ENCODE measurements around the gene NTN4. TPM values are rescaled to one million over a fixed set of nuclear protein-coding genes. Genes with fewer than 3 reads are reported as not detected.
"Not testable (repeated sequence)": the region's sequence is repeated elsewhere in the genome, so short reads cannot be mapped to it uniquely, and the experiment has no call there.

The NTN4 gene
- total and polyA plus RNA-seq, 12 donors, result 10.1 to 62.5 (median 42.4) TPM

DNA sequence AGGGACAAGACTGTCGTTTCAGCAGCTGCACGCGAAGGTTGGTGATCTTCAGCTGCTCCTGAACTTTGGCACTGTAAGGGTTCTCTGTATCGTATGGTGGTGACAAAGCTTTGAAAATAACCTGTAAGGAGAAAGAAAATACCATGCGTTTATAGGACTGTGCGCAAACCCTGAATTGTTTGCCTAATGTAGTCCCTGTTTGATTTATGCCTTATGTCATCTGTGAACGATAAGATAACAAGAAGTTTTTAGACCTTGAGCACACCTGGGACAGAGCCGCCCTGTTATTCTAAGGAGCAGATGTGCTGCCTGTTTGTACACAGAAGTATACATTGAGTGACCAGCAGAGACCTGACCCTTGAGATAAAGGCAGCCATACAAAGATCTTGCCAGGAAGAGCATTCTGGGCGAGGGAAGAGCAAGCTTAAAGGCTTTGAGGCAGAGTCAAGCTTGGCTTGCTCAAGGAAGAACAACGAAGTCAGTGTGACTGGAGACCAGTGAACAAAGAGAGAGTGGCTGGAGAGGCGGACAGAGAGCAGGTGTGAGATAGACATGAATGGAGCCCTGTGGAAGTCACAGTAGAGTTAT is 52.4 kb downstream of the NTN4 start:
- H3K27ac ChIP-seq, result peak overlapping the region in 1 of 5 donors; percentile 14
- H3K9me3 ChIP-seq (replicated peaks in 1 of 3), result no peaks in the 10 kb centered on the region
- peaks cover 4 to 26% of the 10 kb centered on the region in 2 donors for H3K4me1 ChIP-seq (replicated peaks in 1 of 2)
- no peaks in the 10 kb centered on the region for H3K36me3 ChIP-seq (replicated peaks in 1 of 2)
- H3K4me3 ChIP-seq, result no peak overlapping the region
- TF ChIP-seq, protein P1, sequence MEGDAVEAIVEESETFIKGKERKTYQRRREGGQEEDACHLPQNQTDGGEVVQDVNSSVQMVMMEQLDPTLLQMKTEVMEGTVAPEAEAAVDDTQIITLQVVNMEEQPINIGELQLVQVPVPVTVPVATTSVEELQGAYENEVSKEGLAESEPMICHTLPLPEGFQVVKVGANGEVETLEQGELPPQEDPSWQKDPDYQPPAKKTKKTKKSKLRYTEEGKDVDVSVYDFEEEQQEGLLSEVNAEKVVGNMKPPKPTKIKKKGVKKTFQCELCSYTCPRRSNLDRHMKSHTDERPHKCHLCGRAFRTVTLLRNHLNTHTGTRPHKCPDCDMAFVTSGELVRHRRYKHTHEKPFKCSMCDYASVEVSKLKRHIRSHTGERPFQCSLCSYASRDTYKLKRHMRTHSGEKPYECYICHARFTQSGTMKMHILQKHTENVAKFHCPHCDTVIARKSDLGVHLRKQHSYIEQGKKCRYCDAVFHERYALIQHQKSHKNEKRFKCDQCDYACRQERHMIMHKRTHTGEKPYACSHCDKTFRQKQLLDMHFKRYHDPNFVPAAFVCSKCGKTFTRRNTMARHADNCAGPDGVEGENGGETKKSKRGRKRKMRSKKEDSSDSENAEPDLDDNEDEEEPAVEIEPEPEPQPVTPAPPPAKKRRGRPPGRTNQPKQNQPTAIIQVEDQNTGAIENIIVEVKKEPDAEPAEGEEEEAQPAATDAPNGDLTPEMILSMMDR (IDR thresholded peaks at IDR 0.05), result no peak
- no peak for TF ChIP-seq POLR2A (IDR thresholded peaks at IDR 0.05)
- WGBS, 4 donors, result 64 to 70% (median 67%) methylated on average over 11 of the region's 11 CpGs
- intact Hi-C loops (cut with DNase I), result no loop called here
- no peak for DNase-seq
- no peaks in the 10 kb centered on the region for H3K27me3 ChIP-seq

DNA sequence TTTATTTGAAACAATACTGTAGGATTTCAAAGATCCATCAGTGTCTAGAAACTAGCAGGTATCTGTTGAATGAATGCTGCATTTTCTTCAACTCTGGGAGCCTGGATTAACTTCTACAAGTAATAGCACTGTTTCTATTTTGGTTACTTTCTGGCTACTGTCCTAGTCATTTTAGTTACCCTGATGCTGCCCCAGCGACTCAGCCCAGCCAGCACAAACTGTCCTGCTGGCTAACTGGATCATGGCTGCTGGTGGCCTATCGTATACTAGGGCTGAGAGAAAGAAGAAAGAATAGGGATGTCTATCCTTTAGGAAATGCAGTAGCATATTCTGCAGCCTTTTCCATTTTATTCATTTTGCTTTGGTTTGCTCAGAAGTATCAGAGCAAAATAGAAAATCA is 53.9 kb downstream of the NTN4 start:
- WGBS, 4 donors, result 68 to 79% (median 72%) methylated on average over 2 of the region's 2 CpGs
- peaks cover 4 to 33% of the 10 kb centered on the region in 2 donors for H3K4me1 ChIP-seq (replicated peaks in 1 of 2)
- H3K36me3 ChIP-seq (replicated peaks in 1 of 2), result no peaks in the 10 kb centered on the region
- H3K27me3 ChIP-seq, result no peaks in the 10 kb centered on the region
- no peaks in the 10 kb centered on the region for H3K9me3 ChIP-seq (replicated peaks in 1 of 3)
- TF ChIP-seq, protein P1 (IDR thresholded peaks at IDR 0.05), result no peak
- TF ChIP-seq POLR2A (IDR thresholded peaks at IDR 0.05), result no peak
- intact Hi-C loops (cut with DNase I), result no loop called here
- no peak overlapping the region for H3K27ac ChIP-seq
- H3K4me3 ChIP-seq, result no peak overlapping the region
- no peak for DNase-seq

DNA sequence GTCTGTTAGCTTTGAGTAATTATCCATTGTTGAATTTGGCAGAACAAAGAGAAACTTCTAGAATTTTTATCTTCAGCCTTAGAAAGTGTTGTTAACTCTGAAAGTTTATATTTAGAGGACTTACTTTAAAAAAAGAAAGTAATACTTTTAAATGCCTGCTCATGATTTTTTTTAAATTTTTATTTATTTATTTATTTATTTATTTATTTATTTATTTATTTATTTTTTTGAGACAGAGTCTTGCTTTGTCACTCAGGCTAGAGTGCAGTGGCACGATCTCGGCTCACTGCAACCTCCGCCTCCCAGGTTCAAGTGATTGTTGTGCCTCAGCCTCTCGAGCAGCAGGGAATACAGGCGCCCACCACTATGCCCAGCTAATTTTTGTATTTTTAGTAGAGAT is 54.8 kb downstream of the NTN4 start:
- H3K27me3 ChIP-seq; DNase-seq; H3K36me3 ChIP-seq (replicated peaks in 1 of 2); H3K27ac ChIP-seq; H3K9me3 ChIP-seq (replicated peaks in 1 of 3); H3K4me3 ChIP-seq; intact Hi-C loops (cut with DNase I): not testable (repeated sequence)
- 76 to 88% (median 87%) methylated on average over 5 of the region's 5 CpGs for WGBS, 4 donors
- H3K4me1 ChIP-seq (replicated peaks in 1 of 2), result peaks cover 4 to 33% of the 10 kb centered on the region in 2 donors

DNA sequence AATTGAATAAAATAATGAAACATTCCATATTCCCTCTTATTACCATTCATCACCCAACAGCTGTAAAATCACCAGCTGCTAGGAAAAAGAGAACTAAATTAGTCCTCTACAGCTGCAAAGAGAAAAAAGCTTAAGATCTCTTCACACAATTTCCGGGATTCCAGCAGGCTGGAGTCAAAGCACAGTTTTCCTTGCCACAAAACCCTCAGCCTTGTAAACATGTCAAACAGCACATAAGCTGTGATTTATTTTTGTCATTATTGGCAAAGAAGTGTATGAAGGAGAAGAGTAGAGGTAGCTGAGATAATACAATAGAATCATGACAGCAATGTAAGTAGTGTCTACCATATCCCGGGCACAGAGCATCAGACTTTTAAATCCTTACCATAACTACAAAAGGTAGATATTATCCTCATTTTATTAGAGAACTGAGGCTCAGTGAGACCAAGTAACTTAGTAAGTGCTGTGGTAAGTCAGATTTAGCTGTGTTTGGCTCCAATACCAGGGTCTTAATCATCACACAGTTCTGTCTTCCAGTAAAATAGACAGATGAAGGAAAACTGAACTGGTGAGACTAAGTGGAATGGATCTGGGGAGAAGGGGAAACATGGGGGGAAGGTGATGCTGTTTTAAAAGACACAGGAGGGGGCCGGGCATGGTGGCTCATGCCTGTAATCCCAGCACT is 57.3 kb downstream of the NTN4 start:
- no peak for TF ChIP-seq POLR2A (IDR thresholded peaks at IDR 0.05)
- TF ChIP-seq, protein P1 (IDR thresholded peaks at IDR 0.05), result no peak
- intact Hi-C loops (cut with DNase I), result no loop called here
- 43 to 52% (median 47%) methylated on average over 3 of the region's 3 CpGs for WGBS, 4 donors
- Histone ChIP-seq H3K36me3 (replicated peaks in 1 of 2) (no peaks in the 10 kb centered on the region), H3K4me1 (replicated peaks in 1 of 2) (peaks cover 0 to 19% of the 10 kb centered on the region in 2 donors), H3K4me3 (no peak overlapping the region), H3K27ac (peak overlapping the region in 3 of 5 donors; percentile 41 to 61 (median 42)), H3K9me3 (replicated peaks in 1 of 3) (no peaks in the 10 kb centered on the region), H3K27me3 (no peaks in the 10 kb centered on the region)
- peak in 3 of 7 donors; percentile 22 to 29 (median 25) for DNase-seq
